Smooth muscle cell (in vitro differentiated cells): ENCODE results near the gene KIF5C. TPM values are rescaled to one million over a fixed set of nuclear protein-coding genes. Genes with fewer than 3 reads are reported as not detected.
A peak's percentile ranks its signal among the peaks of the same experiment; 100 is the strongest.

Source experiments
- DNase-seq: peaks from one replicate; lab custom pipeline; 2025; ENCODE audit not compliant: unreplicated experiment; lab: John Stamatoyannopoulos, UW
- H2AFZ ChIP-seq: fragments of 200-600 bp; sonication (generic); 2 replicates; pipeline ENCODE4 v1.6.0; 2016; ENCODE audit warnings: antibody characterized with exemption, low read depth, mild to moderate bottlenecking
- H3F3A ChIP-seq: fragments of 200-600 bp; sonication (generic); 2 replicates; pipeline ENCODE4 v1.6.0; 2017; ENCODE audit warnings: antibody characterized with exemption, low read depth
- H3K27ac ChIP-seq: fragments of 200-600 bp; sonication (generic); 2 replicates; pipeline ENCODE4 v1.5.1; 2016; ENCODE audit warnings: low read depth, mild to moderate bottlenecking
- H3K27me3 ChIP-seq: fragments of 200-600 bp; sonication (generic); 2 replicates; pipeline ENCODE4 v1.6.1; 2016; ENCODE audit warnings: low read depth, mild to moderate bottlenecking
- H3K36me3 ChIP-seq: fragments of 200-600 bp; sonication (generic); 2 replicates; pipeline ENCODE4 v1.5.1; 2016; ENCODE audit warnings: low read depth
- H3K4me1 ChIP-seq: fragments of 200-600 bp; sonication (generic); 2 replicates; pipeline ENCODE4 v1.5.1; 2016; ENCODE audit warnings: low read depth
- H3K4me2 ChIP-seq: fragments of 200-600 bp; sonication (generic); 2 replicates; pipeline ENCODE4 v1.6.0; 2016; ENCODE audit warnings: mild to moderate bottlenecking
- H3K4me3 ChIP-seq: fragments of 200-600 bp; sonication (generic); 2 replicates; pipeline ENCODE4 v1.5.1; 2016; ENCODE audit warnings: mild to moderate bottlenecking
- H3K79me2 ChIP-seq: fragments of 200-600 bp; sonication (generic); 2 replicates; pipeline ENCODE4 v1.6.0; 2016; ENCODE audit warnings: low read depth, mild to moderate bottlenecking
- H3K9ac ChIP-seq: fragments of 200-600 bp; sonication (generic); 2 replicates; pipeline ENCODE4 v1.6.0; 2016; ENCODE audit warnings: low read depth
- H3K9me3 ChIP-seq: fragments of 200-600 bp; sonication (generic); replicated peaks from 2 replicates; pipeline ENCODE4 v1.5.1; 2016; ENCODE audit warnings: low read depth
- H4K20me1 ChIP-seq: fragments of 200-600 bp; sonication (generic); 2 replicates; pipeline ENCODE4 v1.6.0; 2016; ENCODE audit warnings: low read depth
- CTCF ChIP-seq: fragments of 200-600 bp; sonication (generic); IDR thresholded peaks from 2 replicates; pipeline ENCODE4 v1.5.1; 2017; ENCODE audit warnings: borderline replicate concordance, mild to moderate bottlenecking, antibody characterized with exemption; ENCODE audit not compliant: insufficient read depth, poor library complexity, severe bottlenecking
- WGBS: methylation state at CpG from one replicate; pipeline ENCODE4 v1.1.7; 2016; ENCODE audit warnings: low lambda C conversion rate; 5-methylcytosine and 5-hydroxymethylcytosine counted together
- polyA plus RNA-seq: library from polyadenylated mRNA; unstranded; fragments of >200 nt; fragmentation: Nextera tagmentation; extraction: Ambion mirVana; gene quantifications from 2 replicates; pipeline ENCODE4 v1.2.1, GENCODE V29; 2016
- total RNA-seq: library from RNA; depleted of rRNA; stranded (reverse); fragments of >200 nt; gene quantifications from 2 replicates; pipeline ENCODE4 v1.2.3, GENCODE V29; 2014

The KIF5C gene
- total and polyA plus RNA-seq, 2 experiments from 2014 or later: 0.09 to 1.4 TPM

- 11% methylated on average over 34 of the region's 34 CpGs for WGBS
- no peaks in the 10 kb centered on the region for H3K36me3 ChIP-seq
- H2AFZ ChIP-seq: no peak overlapping the region
- H3K27ac ChIP-seq: no peak overlapping the region
- no peak for TF ChIP-seq CTCF
- no peaks in the 10 kb centered on the region for H4K20me1 ChIP-seq
- peaks cover 27% of the 10 kb centered on the region for H3K27me3 ChIP-seq
- peak overlapping the region; percentile 48 for H3K4me3 ChIP-seq
- H3K4me1 ChIP-seq: peaks cover 5% of the 10 kb centered on the region
- no peaks in the 10 kb centered on the region for H3K79me2 ChIP-seq
- no peaks in the 10 kb centered on the region for H3F3A ChIP-seq
- no peaks in the 10 kb centered on the region for H3K9me3 ChIP-seq
- no peak for DNase-seq
- H3K9ac ChIP-seq: no peak overlapping the region
- peak overlapping the region; percentile 88 for H3K4me2 ChIP-seq
These were observed 1.8 kb downstream of the KIF5C start for GRCh38 chr2:148876595-148877402.

GRCh38 chr2:148877403-148877740 lies 2.3 kb downstream of the KIF5C start:
- no peaks in the 10 kb centered on the region for H3K79me2 ChIP-seq
- H3K36me3 ChIP-seq: no peaks in the 10 kb centered on the region
- no peaks in the 10 kb centered on the region for H3F3A ChIP-seq
- H3K4me3 ChIP-seq: no peak overlapping the region
- no peak overlapping the region for H3K27ac ChIP-seq
- H3K9ac ChIP-seq: no peak overlapping the region
- H2AFZ ChIP-seq: no peak overlapping the region
- H3K4me2 ChIP-seq: no peak overlapping the region
- no peak for TF ChIP-seq CTCF
- H3K27me3 ChIP-seq: peaks cover 27% of the 10 kb centered on the region
- no peaks in the 10 kb centered on the region for H3K9me3 ChIP-seq
- no peaks in the 10 kb centered on the region for H4K20me1 ChIP-seq
- WGBS: 62% methylated on average over 1 of the region's 1 CpG
- DNase-seq: no peak
- H3K4me1 ChIP-seq: no peaks in the 10 kb centered on the region

- H3K79me2 ChIP-seq: no peaks in the 10 kb centered on the region
- no peaks in the 10 kb centered on the region for H3K4me1 ChIP-seq
- no peak overlapping the region for H3K27ac ChIP-seq
- H3K4me3 ChIP-seq: no peak overlapping the region
- DNase-seq: no peak
- H3K9ac ChIP-seq: no peak overlapping the region
- H3K27me3 ChIP-seq: peaks cover 21% of the 10 kb centered on the region
- H4K20me1 ChIP-seq: no peaks in the 10 kb centered on the region
- no peak overlapping the region for H3K4me2 ChIP-seq
- WGBS: 87% methylated on average over 2 of the region's 2 CpGs
- no peaks in the 10 kb centered on the region for H3K9me3 ChIP-seq
- no peak for TF ChIP-seq CTCF
- no peak overlapping the region for H2AFZ ChIP-seq
- H3K36me3 ChIP-seq: no peaks in the 10 kb centered on the region
- H3F3A ChIP-seq: no peaks in the 10 kb centered on the region
These were observed 5.6 kb downstream of the KIF5C start for GRCh38 chr2:148880636-148881035.

- no peaks in the 10 kb centered on the region for H3F3A ChIP-seq
- WGBS: 41% methylated on average over 9 of the region's 9 CpGs
- no peak overlapping the region for H3K4me3 ChIP-seq
- TF ChIP-seq CTCF: no peak
- no peak overlapping the region for H3K27ac ChIP-seq
- H3K27me3 ChIP-seq: peaks cover 17% of the 10 kb centered on the region
- H4K20me1 ChIP-seq: no peaks in the 10 kb centered on the region
- no peak overlapping the region for H2AFZ ChIP-seq
- no peaks in the 10 kb centered on the region for H3K36me3 ChIP-seq
- no peaks in the 10 kb centered on the region for H3K9me3 ChIP-seq
- H3K79me2 ChIP-seq: no peaks in the 10 kb centered on the region
- H3K9ac ChIP-seq: no peak overlapping the region
- no peak for DNase-seq
- H3K4me2 ChIP-seq: no peak overlapping the region
- H3K4me1 ChIP-seq: peaks cover 2% of the 10 kb centered on the region
These were observed 7.0 kb downstream of the KIF5C start for GRCh38 chr2:148882051-148882450.
